MM.1S (cell line): ENCODE data around the gene PDHA1.

Experiments used
- CTCF ChIP-seq: fragments of 300-600 bp; sonication (generic); IDR thresholded peaks from 2 replicates; pipeline ENCODE4 v1.5.1; 2016; ENCODE audit warnings: antibody characterized with exemption, low read length, mixed read lengths
- EZH2 ChIP-seq: fragments of 300-600 bp; sonication (generic); optimal IDR thresholded peaks from 2 replicates; pipeline ENCODE3; 2017; ENCODE audit warnings: low read depth, mild to moderate bottlenecking, antibody characterized with exemption, low read length, mixed read lengths

GRCh38 chrX:19358521-19358920 lies 14.8 kb downstream of the PDHA1 start:
- TF ChIP-seq EZH2 (no peak), CTCF (no peak)
